GM12878 (cell line): ENCODE results near the gene TMEM208. TPM values are rescaled to one million over a fixed set of nuclear protein-coding genes. Genes with fewer than 3 reads are reported as not detected.

Source experiments
- ATAC-seq: fragments of 200-7000 bp; cut with Tn5 transposase; 3 replicates; pipeline ENCODE4 v1.9.1; 2020; ENCODE audit warnings: mild to moderate bottlenecking, moderate library complexity
- BruUV-seq: library from RNA; stranded (reverse); fragments of 400-500 nt; replicated peaks from 2 replicates; lab custom pipeline; 2021; lab: Mats Ljungman, UMichigan
- CTCF ChIA-PET: fragments of 300-600 bp; sonication (Branson Sonifier 250); formaldehyde crosslinking; extraction: SDS; loops from one replicate; lab custom pipeline; 2021; ENCODE audit warnings: inconsistent platforms; lab: Yijun Ruan, JAX
- POLR2A ChIA-PET: fragments of 350-600 bp; formaldehyde crosslinking; extraction: SDS; loops from one replicate; lab custom pipeline; 2021; ENCODE audit warnings: inconsistent platforms; lab: Charles Lee
- RAD21 ChIA-PET: fragments of 300-600 bp; sonication (Branson Sonifier 250); formaldehyde crosslinking; loops from one replicate; lab custom pipeline; 2023; ENCODE audit warnings: antibody characterized with exemption; ENCODE audit not compliant: unreplicated experiment; lab: Charles Lee
- SMC1A ChIA-PET: fragments of 300-600 bp; sonication (Branson Sonifier 250); formaldehyde crosslinking; loops from one replicate; lab custom pipeline; 2023; ENCODE audit not compliant: unreplicated experiment, uncharacterized antibody; lab: Charles Lee
- DNase-seq: peaks from one replicate; pipeline ENCODE4 v3.0.0-alpha.2; 2011; ENCODE audit warnings: low read depth, low spot score
- FAIRE-seq: peaks from 3 replicates; lab custom pipeline; 2011; peaks lifted over from hg19 to GRCh38; lab: Jason Lieb, UNC
- H2AFZ ChIP-seq: 2 replicates; pipeline ENCODE4 v1.6.0; 2011; ENCODE audit warnings: low read depth, low read length, control low read depth; ENCODE audit not compliant: control insufficient read depth
- H3K27ac ChIP-seq: 2 replicates; pipeline ENCODE4 v1.5.1; 2011; ENCODE audit warnings: control low read depth; ENCODE audit not compliant: control insufficient read depth, insufficient read depth
- H3K27me3 ChIP-seq, 2 experiments: replicated peaks in 1 of 2; 2 replicates each; pipeline versions ENCODE4 v1.6.0 to v1.6.1; 2011; ENCODE audit warnings: low read length in 1 of 2; ENCODE audit not compliant: control insufficient read depth in 2 of 2, insufficient read depth in 2 of 2
- H3K36me3 ChIP-seq, 2 experiments: 2 replicates each; pipeline ENCODE4 v1.5.1; 2011; ENCODE audit warnings: low read length in 1 of 2; ENCODE audit not compliant: control insufficient read depth in 2 of 2, insufficient read depth in 2 of 2
- H3K4me1 ChIP-seq: 2 replicates; pipeline ENCODE4 v1.6.1; 2011; ENCODE audit warnings: mild to moderate bottlenecking, low read length, moderate library complexity, mixed read lengths; ENCODE audit not compliant: control insufficient read depth, insufficient read depth
- H3K4me2 ChIP-seq: 2 replicates; pipeline ENCODE4 v1.6.0; 2011; ENCODE audit warnings: control low read depth; ENCODE audit not compliant: control insufficient read depth, insufficient read depth
- H3K4me3 ChIP-seq: fragments of 200-600 bp; sonication (generic); 2 replicates; pipeline ENCODE4 v1.5.1; 2016
- H3K79me2 ChIP-seq: 2 replicates; pipeline ENCODE4 v1.6.0; 2011; ENCODE audit warnings: low read length; ENCODE audit not compliant: control insufficient read depth, insufficient read depth
- H3K9ac ChIP-seq: 2 replicates; pipeline ENCODE4 v1.8.0; 2011; ENCODE audit warnings: low read length, control low read depth, mixed read lengths; ENCODE audit not compliant: control insufficient read depth, insufficient read depth
- H3K9me3 ChIP-seq: replicated peaks from 3 replicates; pipeline ENCODE4 v1.5.1; 2011; ENCODE audit warnings: mild to moderate bottlenecking, low read length; ENCODE audit not compliant: control insufficient read depth, insufficient read depth
- H4K20me1 ChIP-seq: 2 replicates; pipeline ENCODE4 v1.6.0; 2011; ENCODE audit not compliant: control insufficient read depth, insufficient read depth
- BHLHE40 ChIP-seq, 2 experiments: fragments of 450-650 bp in 1 of 2; IDR thresholded peaks; 2 replicates each; pipeline ENCODE4 v1.6.1; 2011 to 2017; ENCODE audit warnings: low read depth in 2 of 2, borderline replicate concordance in 1 of 2, improper control_type of control experiment in 1 of 2, low read length in 1 of 2, mild to moderate bottlenecking in 1 of 2
- CBX3 ChIP-seq: fragments of 200-600 bp; sonication (generic); IDR thresholded peaks from 2 replicates; pipeline ENCODE4 v1.6.1; 2016; ENCODE audit warnings: low read depth, borderline replicate concordance
- DPF2 ChIP-seq: fragments of 450-650 bp; IDR thresholded peaks from 2 replicates; pipeline ENCODE4 v1.6.1; 2017; ENCODE audit warnings: mild to moderate bottlenecking
- EED ChIP-seq: sonication (generic); IDR thresholded peaks from 2 replicates; pipeline ENCODE4 v1.6.1; 2016; ENCODE audit warnings: antibody characterized with exemption, low read depth
- KDM1A ChIP-seq: fragments of 200-600 bp; sonication (generic); IDR thresholded peaks from 2 replicates; pipeline ENCODE4 v1.6.1; 2016; ENCODE audit warnings: borderline replicate concordance
- NR2C1 ChIP-seq: fragments of 450-650 bp; IDR thresholded peaks from 2 replicates; pipeline ENCODE4 v1.6.1; 2017; ENCODE audit warnings: antibody characterized with exemption, mild to moderate bottlenecking, moderate library complexity
- NR2C2 ChIP-seq: IDR thresholded peaks from 2 replicates; pipeline ENCODE4 v1.6.1; 2011; ENCODE audit warnings: borderline replicate concordance, low read depth; ENCODE audit not compliant: control insufficient read depth, insufficient read length
- RELA ChIP-seq: fragments of 450-650 bp; IDR thresholded peaks from 2 replicates; pipeline ENCODE4 v1.8.0; 2014; ENCODE audit warnings: borderline replicate concordance; ENCODE audit not compliant: partially characterized antibody
- ZNF217 ChIP-seq: fragments of 450-650 bp; IDR thresholded peaks from 2 replicates; pipeline ENCODE4 v1.6.1; 2017; ENCODE audit warnings: antibody characterized with exemption, mild to moderate bottlenecking
- WGBS: methylation state at CpG from one replicate; pipeline ENCODE4 v1.1.6; 2016; ENCODE audit warnings: low lambda C conversion rate; ENCODE audit not compliant: insufficient replicate concordance, insufficient coverage; ENCODE audit errors: missing lambda C conversion rate; 5-methylcytosine and 5-hydroxymethylcytosine counted together
- in situ Hi-C: fragments of 300-500 bp; cut with MboI; formaldehyde crosslinking; loops from 9 replicates; pipeline ENCODE4 v1.14.3; 2018; ENCODE audit warnings: mixed read lengths
- intact Hi-C: fragments of 100-400 bp; cut with micrococcal nuclease; formaldehyde crosslinking; loops from one replicate; pipeline ENCODE4 v1.14.2; 2022; ENCODE audit not compliant: unreplicated experiment
- polyA plus RNA-seq, 11 experiments: library from polyadenylated mRNA; depleted of rRNA in 4 of 11; unstranded in 6 of 11; stranded (reverse) in 5 of 11; fragments of >200 nt; fragmentation: Nextera tagmentation in 4 of 11; fragmentation: Illumina TruSeq in 1 of 11; extraction: Ambion mirVana in 4 of 11; extraction: Trizol in 1 of 11; gene quantifications; 1 replicate in 1 of 11; 2 replicates in 10 of 11; pipeline versions ENCODE4 v1.2.1 to v1.2.3, GENCODE V29; 2011 to 2016; ENCODE audit warnings: inconsistent platforms in 2 of 11, missing spikeins in 2 of 11, low read depth in 1 of 11
- total RNA-seq, 4 experiments: library from RNA; depleted of rRNA in 3 of 4; stranded (reverse); fragments of >200 nt in 3 of 4; fragmentation: Illumina TruSeq in 1 of 4; extraction: Trizol in 1 of 4; gene quantifications; 2 replicates each; pipeline versions ENCODE4 v1.2.1 to v1.2.3, GENCODE V29; 2013 to 2021
- TF ChIP-seq, protein P1 (sequence below): fragments of 450-650 bp; IDR thresholded peaks from 2 replicates; pipeline ENCODE4 v1.6.1; 2017; ENCODE audit warnings: mild to moderate bottlenecking

TMEM208 gene
- total and polyA plus RNA-seq, 10 of the 15 experiments (the other 5 are each of a cell fraction or from before 2014, with no cell fraction given), result 34.1 to 244 (median 54.1) TPM

- WGBS, result 75% methylated on average over 11 of the region's 11 CpGs
- Histone ChIP-seq H3K9me3 (no peaks in the 10 kb centered on the region), H3K4me1 (no peaks in the 10 kb centered on the region), H2AFZ (no peak overlapping the region), H3K36me3 (no peaks in the 10 kb centered on the region; a peak in 1 of 4 replicates), H3K79me2 (no peaks in the 10 kb centered on the region)
- intact Hi-C loops (no loop called here), in situ Hi-C loops (no loop called here)
- ChIA-PET CTCF (interaction anchor here (0.8 to 1.1 kb wide), 3 partner anchors 20 to 65 kb away, joined by 3 to 4 read pairs (median 3); no protein-coding TSS in a partner anchor), SMC1A (no interaction called here)
- FAIRE-seq, result no peak
- TF ChIP-seq RELA (no peak), ZNF217 (no peak), KDM1A (no peak), CBX3 (no peak), BHLHE40 (IDR thresholded peaks at IDR 0.05; ENCODE audit: borderline replicate concordance in 1 of 2, low read depth in 2 of 2, low read length in 1 of 2) (no peak), NR2C1 (no peak), EED (no peak), DPF2 (no peak), NR2C2 (no peak)
- TF ChIP-seq, protein P1, sequence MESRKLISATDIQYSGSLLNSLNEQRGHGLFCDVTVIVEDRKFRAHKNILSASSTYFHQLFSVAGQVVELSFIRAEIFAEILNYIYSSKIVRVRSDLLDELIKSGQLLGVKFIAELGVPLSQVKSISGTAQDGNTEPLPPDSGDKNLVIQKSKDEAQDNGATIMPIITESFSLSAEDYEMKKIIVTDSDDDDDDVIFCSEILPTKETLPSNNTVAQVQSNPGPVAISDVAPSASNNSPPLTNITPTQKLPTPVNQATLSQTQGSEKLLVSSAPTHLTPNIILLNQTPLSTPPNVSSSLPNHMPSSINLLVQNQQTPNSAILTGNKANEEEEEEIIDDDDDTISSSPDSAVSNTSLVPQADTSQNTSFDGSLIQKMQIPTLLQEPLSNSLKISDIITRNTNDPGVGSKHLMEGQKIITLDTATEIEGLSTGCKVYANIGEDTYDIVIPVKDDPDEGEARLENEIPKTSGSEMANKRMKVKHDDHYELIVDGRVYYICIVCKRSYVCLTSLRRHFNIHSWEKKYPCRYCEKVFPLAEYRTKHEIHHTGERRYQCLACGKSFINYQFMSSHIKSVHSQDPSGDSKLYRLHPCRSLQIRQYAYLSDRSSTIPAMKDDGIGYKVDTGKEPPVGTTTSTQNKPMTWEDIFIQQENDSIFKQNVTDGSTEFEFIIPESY, result no peak
- TF ChIP-seq, all 136 proteins: peak for 0
- RAD21 ChIA-PET, result interaction anchor here (1.3 to 1.6 kb wide), 2 partner anchors 81 to 141 kb away, joined by 5 read pairs; no protein-coding TSS in a partner anchor
- no peaks in the 10 kb centered on the region for H3K27me3 ChIP-seq
- BruUV-seq, result no TSS peak
- POLR2A ChIA-PET, result interaction anchor here (0.7 kb wide), 2 partner anchors 139 to 196 kb away, joined by 3 read pairs; no protein-coding TSS in a partner anchor
- ATAC-seq (no peak), DNase-seq (no peak)
- H4K20me1 ChIP-seq, result no peaks in the 10 kb centered on the region
- H3K9ac ChIP-seq, result no peak overlapping the region
- H3K4me2 ChIP-seq, result no peak overlapping the region
- H3K4me3 ChIP-seq, result no peak overlapping the region
- no peak overlapping the region for H3K27ac ChIP-seq
Observed at GRCh38 chr16:67258161-67258835, 31.4 kb downstream of the TMEM208 start.
